ENCODE measurements around the gene POLD1.

POLD1 gene

DNA sequence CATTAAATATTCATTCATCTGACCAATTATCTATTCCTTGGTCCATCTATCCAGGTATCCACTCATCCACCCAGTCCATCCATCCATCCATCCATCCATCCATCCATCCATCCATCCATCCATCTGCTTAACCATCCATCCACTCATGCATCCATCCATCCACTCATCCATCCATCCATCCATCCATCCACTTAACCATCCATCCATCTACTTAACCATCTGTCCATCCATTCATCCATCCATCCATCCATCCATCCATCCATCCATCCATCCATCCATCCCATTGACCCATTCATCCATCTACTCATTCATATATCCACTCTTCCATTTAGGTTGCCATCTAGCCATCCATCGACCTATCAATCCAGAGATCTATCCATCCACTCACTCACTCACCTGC, 59.9 kb downstream of the POLD1 start:
- Histone ChIP-seq H3K4me2 (ENCODE audit: low read length) (no peak overlapping the region), H3K9me3 (ENCODE audit: insufficient read depth, low read length) (no peaks in the 10 kb centered on the region), H3K36me3 (replicated peaks; ENCODE audit: low read depth, low read length) (no peaks in the 10 kb centered on the region), H4K20me1 (ENCODE audit: insufficient read depth, low read length) (no peaks in the 10 kb centered on the region), H2AFZ (ENCODE audit: low read depth, low read length) (no peak overlapping the region), H3K27me3 (ENCODE audit: low read depth, low read length) (no peaks in the 10 kb centered on the region), H3K9ac (ENCODE audit: low read length) (no peak overlapping the region), H3K4me1 (ENCODE audit: low read length) (peaks cover under 1% of the 10 kb centered on the region; the same call in 1 of the 2 replicates), H3K27ac (ENCODE audit: low read length) (no peak overlapping the region), H3K79me2 (ENCODE audit: low read length) (no peaks in the 10 kb centered on the region), H3K4me3 (ENCODE audit: low read length) (no peak overlapping the region)
- no peak for TF ChIP-seq EZH2phosphoT487 (IDR thresholded peaks at IDR 0.05; ENCODE audit: low read depth)
- TF ChIP-seq, protein P1, sequence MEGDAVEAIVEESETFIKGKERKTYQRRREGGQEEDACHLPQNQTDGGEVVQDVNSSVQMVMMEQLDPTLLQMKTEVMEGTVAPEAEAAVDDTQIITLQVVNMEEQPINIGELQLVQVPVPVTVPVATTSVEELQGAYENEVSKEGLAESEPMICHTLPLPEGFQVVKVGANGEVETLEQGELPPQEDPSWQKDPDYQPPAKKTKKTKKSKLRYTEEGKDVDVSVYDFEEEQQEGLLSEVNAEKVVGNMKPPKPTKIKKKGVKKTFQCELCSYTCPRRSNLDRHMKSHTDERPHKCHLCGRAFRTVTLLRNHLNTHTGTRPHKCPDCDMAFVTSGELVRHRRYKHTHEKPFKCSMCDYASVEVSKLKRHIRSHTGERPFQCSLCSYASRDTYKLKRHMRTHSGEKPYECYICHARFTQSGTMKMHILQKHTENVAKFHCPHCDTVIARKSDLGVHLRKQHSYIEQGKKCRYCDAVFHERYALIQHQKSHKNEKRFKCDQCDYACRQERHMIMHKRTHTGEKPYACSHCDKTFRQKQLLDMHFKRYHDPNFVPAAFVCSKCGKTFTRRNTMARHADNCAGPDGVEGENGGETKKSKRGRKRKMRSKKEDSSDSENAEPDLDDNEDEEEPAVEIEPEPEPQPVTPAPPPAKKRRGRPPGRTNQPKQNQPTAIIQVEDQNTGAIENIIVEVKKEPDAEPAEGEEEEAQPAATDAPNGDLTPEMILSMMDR (IDR thresholded peaks at IDR 0.05; ENCODE audit: low read depth, low read length) = no peak

DNA sequence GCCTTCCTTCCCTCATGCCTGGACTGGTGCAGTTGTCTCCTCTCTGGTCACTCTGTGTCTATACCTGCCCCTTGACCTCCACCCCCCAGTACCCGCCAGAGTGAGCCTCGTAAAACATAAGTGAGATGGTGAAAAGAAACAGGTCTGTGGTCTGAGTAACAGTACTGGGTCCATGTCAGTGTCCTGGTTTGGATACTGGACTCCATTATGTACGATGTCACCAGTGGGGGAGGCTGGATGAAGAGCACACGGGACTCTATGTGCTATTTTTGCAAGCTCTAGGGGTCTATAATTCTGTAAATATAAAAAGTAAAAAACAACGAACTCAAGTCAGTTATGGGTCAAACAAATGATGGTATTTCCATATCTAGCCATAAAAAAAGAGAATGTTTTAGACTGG, 62.9 kb downstream of the POLD1 start:
- Histone ChIP-seq H3K36me3 (replicated peaks; ENCODE audit: low read depth, low read length) (no peaks in the 10 kb centered on the region), H3K27ac (ENCODE audit: low read length) (no peak overlapping the region), H3K27me3 (ENCODE audit: low read depth, low read length) (no peaks in the 10 kb centered on the region), H4K20me1 (ENCODE audit: insufficient read depth, low read length) (no peaks in the 10 kb centered on the region), H2AFZ (ENCODE audit: low read depth, low read length) (no peak overlapping the region), H3K79me2 (ENCODE audit: low read length) (no peaks in the 10 kb centered on the region), H3K4me3 (ENCODE audit: low read length) (no peak overlapping the region), H3K4me2 (ENCODE audit: low read length) (no peak overlapping the region), H3K4me1 (ENCODE audit: low read length) (peaks cover 4% of the 10 kb centered on the region; the same call in 1 of the 2 replicates), H3K9me3 (ENCODE audit: insufficient read depth, low read length) (no peaks in the 10 kb centered on the region), H3K9ac (ENCODE audit: low read length) (no peak overlapping the region)
- TF ChIP-seq EZH2phosphoT487 (IDR thresholded peaks at IDR 0.05; ENCODE audit: low read depth) = no peak
- TF ChIP-seq, protein P1 (IDR thresholded peaks at IDR 0.05; ENCODE audit: low read depth, low read length) = no peak

- H3K9me3 ChIP-seq (ENCODE audit: insufficient read depth, low read length) = no peaks in the 10 kb centered on the region
- H3K79me2 ChIP-seq (ENCODE audit: low read length) = no peaks in the 10 kb centered on the region
- no peaks in the 10 kb centered on the region for H3K27me3 ChIP-seq (ENCODE audit: low read depth, low read length)
- H3K4me1 ChIP-seq (ENCODE audit: low read length) = peaks cover 4% of the 10 kb centered on the region; the same call in 1 of the 2 replicates
- H3K27ac ChIP-seq (ENCODE audit: low read length) = no peak overlapping the region
- H3K36me3 ChIP-seq (replicated peaks; ENCODE audit: low read depth, low read length) = no peaks in the 10 kb centered on the region
- no peak overlapping the region for H3K4me3 ChIP-seq (ENCODE audit: low read length)
- TF ChIP-seq, protein P1 (IDR thresholded peaks at IDR 0.05; ENCODE audit: low read depth, low read length) = no peak
- TF ChIP-seq EZH2phosphoT487 (IDR thresholded peaks at IDR 0.05; ENCODE audit: low read depth) = no peak
- no peak overlapping the region for H3K4me2 ChIP-seq (ENCODE audit: low read length)
- H4K20me1 ChIP-seq (ENCODE audit: insufficient read depth, low read length) = no peaks in the 10 kb centered on the region
- H3K9ac ChIP-seq (ENCODE audit: low read length) = no peak overlapping the region
- H2AFZ ChIP-seq (ENCODE audit: low read depth, low read length) = no peak overlapping the region
Measured at GRCh38 chr19:50447750-50448149, 63.6 kb downstream of the POLD1 start.

GRCh38 chr19:50449236-50449899, 65.2 kb downstream of the POLD1 start:
- Histone ChIP-seq H4K20me1 (ENCODE audit: insufficient read depth, low read length) (no peaks in the 10 kb centered on the region), H3K9me3 (ENCODE audit: insufficient read depth, low read length) (no peaks in the 10 kb centered on the region), H3K4me2 (ENCODE audit: low read length) (no peak overlapping the region), H3K27ac (ENCODE audit: low read length) (no peak overlapping the region), H3K9ac (ENCODE audit: low read length) (no peak overlapping the region), H2AFZ (ENCODE audit: low read depth, low read length) (no peak overlapping the region), H3K27me3 (ENCODE audit: low read depth, low read length) (no peaks in the 10 kb centered on the region), H3K4me3 (ENCODE audit: low read length) (no peak overlapping the region), H3K4me1 (ENCODE audit: low read length) (peaks cover 4% of the 10 kb centered on the region; the same call in 1 of the 2 replicates), H3K79me2 (ENCODE audit: low read length) (no peaks in the 10 kb centered on the region), H3K36me3 (replicated peaks; ENCODE audit: low read depth, low read length) (no peaks in the 10 kb centered on the region)
- TF ChIP-seq EZH2phosphoT487 (IDR thresholded peaks at IDR 0.05; ENCODE audit: low read depth) = no peak
- TF ChIP-seq, protein P1 (IDR thresholded peaks at IDR 0.05; ENCODE audit: low read depth, low read length) = no peak

All from OCI-LY3 (cell line).